Suppressor macrophage treated with lipopolysaccharide for 1 hour (primary cell): ENCODE data around the gene CDHR2.

Source experiments
- DNase-seq, 3 donors: peaks; one replicate each; pipeline ENCODE4 v3.0.0-alpha.2; 2020 to 2022

The CDHR2 gene

GRCh38 chr5:176529741-176530141 is 19.4 kb upstream of the CDHR2 start:
- DNase-seq = no peak

DNA sequence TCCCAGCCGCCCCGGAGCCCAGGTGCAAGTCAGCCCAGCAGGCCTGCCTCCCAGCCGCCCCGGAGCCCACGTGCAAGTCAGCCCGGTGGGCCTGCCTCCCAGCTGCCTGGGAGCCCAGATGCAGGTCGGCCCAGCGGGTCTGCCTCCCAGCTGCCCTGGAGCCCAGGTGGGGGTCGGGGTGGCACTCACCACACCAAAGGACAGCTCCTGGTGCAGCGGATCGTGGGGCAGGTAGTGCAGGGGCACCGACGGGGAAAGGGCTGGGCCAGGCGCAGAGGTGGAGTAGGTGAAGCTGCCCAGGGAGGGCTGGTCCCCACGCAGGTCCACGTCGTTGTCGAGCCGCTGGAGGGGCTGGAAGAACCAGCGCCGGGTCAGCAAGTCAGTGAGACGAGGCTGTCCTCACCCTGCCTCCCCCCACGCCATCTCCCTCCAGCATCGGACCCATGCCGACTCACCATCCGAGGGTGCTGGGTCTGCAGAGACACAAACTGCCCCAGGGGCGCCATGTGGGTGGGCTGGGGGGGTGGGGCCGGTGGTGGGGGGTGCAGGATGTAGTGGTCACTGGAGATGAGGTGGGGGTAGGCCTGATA is 18.7 kb upstream of the CDHR2 start:
- no peak for DNase-seq

GRCh38 chr5:176530983-176531901 is 17.9 kb upstream of the CDHR2 start:
- no peak for DNase-seq

- no peak for DNase-seq
Measured at GRCh38 chr5:176531902-176532493, 17.1 kb upstream of the CDHR2 start.

DNA sequence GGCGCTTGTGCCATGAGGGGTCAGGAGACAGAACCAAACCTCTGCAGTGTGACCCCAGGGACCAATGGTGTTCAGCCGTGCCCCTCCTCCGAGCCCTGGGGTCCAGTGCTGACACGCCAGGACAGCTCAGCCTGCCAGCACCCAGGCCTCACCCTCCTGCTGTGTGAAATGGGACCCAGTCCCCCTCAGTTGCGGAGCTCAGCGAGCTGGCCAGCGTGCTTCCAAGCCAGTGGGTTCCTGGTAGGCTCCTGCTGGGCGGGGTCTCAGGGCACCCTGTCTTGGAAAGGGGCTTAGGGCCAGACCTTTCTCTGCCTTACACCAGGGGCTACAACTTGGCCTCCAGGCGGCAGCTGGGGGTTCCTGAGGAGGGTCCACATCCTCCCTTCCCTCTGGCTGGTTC is 16.3 kb upstream of the CDHR2 start:
- no peak for DNase-seq

GRCh38 chr5:176533390-176533789 is 15.8 kb upstream of the CDHR2 start:
- DNase-seq = no peak

- DNase-seq = no peak
Measured at GRCh38 chr5:176533894-176534611, 15.1 kb upstream of the CDHR2 start.

- DNase-seq = no peak
Measured at GRCh38 chr5:176534640-176535039, 14.5 kb upstream of the CDHR2 start.

- DNase-seq = peak; percentile 76 to 82 (median 80)
Measured at GRCh38 chr5:176535101-176535663, 14.0 kb upstream of the CDHR2 start.

DNA sequence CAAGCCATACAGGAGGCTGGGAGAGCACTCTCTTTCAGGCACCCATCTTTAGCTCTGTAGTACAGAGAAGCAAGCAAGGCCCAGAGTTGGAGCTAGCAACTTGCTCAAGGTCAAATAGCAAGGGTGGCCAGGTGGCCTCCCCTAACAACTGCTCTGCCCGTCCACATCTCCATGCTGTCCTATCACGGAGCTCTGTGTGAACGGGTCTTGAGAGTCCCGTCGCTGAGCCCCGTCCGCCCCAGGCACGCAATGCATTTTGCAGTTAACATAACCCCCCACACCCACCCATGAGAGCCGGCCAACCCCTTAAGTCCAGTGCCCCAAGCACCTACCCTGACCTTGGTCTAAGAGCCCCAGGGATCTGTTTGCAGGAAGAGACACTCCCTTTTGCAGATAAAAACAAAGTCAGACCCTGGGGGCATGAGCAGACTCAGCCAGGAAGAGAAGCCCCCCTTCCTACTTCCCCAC is 13.4 kb upstream of the CDHR2 start:
- no peak for DNase-seq

- peak; percentile 71 to 88 (median 75) for DNase-seq
Measured at GRCh38 chr5:176536132-176536901, 12.8 kb upstream of the CDHR2 start.

DNA sequence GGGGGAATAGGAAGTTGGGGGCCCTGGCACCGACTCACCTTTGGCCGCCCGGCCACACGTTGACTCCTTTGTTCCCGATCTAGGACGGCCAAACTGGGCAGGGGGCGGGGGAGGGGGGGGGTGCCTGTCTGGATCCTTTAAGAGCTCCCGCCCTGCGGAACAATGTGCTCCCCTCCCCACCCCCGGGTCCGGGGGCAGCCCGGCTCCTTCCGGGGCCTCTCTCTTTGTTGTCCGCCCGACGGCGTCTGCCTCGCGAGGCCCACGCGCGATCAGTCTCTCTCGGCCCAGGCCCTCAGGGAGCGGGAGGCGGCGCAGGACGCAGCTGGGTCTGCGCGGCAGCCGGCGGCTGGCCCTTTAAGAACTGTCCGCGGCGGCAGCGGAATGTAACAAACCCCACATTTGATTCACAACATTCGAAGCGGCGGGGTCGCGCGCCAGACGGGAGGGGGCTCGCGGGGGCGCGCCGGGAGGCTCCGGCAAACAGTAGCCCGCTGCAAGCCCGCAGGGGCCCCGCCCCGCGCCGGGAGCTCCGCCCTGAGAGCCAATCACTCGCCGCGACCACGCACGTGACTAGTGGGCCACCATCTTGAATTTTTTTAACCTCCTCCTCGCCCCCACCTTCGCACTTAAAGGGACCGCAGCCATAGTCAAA is 12.1 kb upstream of the CDHR2 start, which contains the start of gene RNF44:
Gene RNF44 (minus strand): TSS at position 501 of the 652 bp plus-strand sequence. CDS start 4,930 bp downstream, outside the sequence.
- peak; percentile 96 to 98 (median 97) for DNase-seq

GRCh38 chr5:176537554-176538229 is 11.4 kb upstream of the CDHR2 start:
- DNase-seq = peak; percentile 99 to 100 (median 100)

DNA sequence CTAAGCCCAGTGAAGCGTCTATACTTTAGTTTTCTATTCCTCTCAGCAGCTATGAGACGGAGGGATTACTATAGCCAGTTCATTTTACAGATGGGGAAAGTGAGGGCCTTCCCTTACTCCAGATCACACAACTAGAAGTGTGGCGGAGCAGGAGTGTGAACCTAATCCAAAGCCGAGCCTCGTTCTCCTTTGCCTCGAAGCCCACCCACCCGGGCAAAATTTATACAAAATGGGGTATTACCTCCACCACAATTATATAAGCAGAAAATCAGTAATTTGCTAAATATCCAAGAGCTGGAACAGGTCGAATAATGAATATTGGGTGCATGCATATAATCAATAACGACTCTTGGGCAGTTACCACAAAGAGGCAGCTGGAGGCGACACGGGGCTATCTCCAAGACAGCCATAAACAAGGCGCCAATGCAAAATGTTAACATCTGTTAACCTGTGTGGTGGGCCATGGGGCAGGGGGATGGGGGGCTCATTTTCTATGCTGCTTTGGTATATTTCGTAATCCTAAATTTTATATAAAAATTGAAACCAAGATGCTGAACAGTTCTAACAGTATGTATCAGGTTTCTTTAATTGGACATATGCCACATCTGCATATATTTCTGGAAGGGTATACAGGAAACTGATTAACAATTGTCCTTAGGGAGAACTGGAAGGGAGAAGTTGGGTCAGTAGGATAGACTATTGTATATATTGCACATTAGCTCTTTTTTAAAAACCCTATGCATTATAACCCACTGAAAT is 10.7 kb upstream of the CDHR2 start:
- DNase-seq = no peak

GRCh38 chr5:176538989-176539384 is 10.2 kb upstream of the CDHR2 start:
- DNase-seq = no peak

- DNase-seq = no peak
Measured at GRCh38 chr5:176540476-176540899, 8.7 kb upstream of the CDHR2 start.

DNA sequence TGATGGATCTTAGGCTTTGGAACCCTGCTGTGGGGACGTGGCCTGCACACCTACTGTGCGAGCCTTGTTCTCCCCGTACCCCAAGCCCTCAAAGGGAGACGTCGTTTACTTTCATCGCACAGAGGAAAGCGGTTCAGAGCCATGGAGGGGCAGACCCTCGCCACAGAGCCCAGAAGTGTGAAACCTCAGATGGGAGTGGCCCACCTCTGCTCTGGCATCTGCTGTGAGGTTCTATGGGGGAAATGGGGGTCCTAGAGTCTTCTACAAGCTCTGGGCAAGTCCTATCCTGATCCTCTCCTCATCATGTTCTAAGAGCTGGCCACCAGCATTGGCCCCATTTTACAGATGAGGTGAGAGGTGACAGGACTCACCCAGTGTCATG is 8.2 kb upstream of the CDHR2 start:
- DNase-seq = no peak

- DNase-seq = peak; percentile 49 to 66 (median 50)
Measured at GRCh38 chr5:176541338-176542134, 7.6 kb upstream of the CDHR2 start.

DNA sequence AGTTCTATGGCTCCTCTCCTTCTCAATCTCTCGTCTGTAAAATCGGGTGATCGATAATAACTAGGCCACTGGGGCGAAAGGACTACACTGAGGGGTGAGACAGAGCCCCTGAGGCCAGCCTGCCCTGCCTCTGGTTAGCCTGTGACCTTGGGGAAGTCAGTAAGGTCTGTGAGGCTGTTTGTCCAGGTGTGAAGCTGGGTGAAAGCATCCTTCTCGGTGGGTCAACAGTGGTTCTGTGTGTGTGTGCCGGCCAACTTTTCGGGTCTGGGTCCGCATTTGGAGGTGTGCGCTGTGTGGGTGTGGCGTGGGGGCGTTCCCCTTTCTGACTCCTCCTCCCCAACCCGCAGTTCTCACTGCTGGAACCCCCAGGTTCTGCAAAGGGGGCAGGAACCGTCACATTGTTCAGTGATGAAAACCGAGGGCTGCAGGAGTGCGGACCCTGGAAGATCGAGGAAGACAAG is 7.0 kb upstream of the CDHR2 start:
- no peak for DNase-seq
